Measurements from ENCODE around the gene FAM240A.
"Not testable (repeated sequence)": the region's sequence is repeated elsewhere in the genome, so short reads cannot be mapped to it uniquely, and the experiment has no call there.

FAM240A gene

GRCh38 chr3:46587268-46587667 lies 25.1 kb upstream of the FAM240A start:
- DNase-seq: not testable (repeated sequence)

DNA sequence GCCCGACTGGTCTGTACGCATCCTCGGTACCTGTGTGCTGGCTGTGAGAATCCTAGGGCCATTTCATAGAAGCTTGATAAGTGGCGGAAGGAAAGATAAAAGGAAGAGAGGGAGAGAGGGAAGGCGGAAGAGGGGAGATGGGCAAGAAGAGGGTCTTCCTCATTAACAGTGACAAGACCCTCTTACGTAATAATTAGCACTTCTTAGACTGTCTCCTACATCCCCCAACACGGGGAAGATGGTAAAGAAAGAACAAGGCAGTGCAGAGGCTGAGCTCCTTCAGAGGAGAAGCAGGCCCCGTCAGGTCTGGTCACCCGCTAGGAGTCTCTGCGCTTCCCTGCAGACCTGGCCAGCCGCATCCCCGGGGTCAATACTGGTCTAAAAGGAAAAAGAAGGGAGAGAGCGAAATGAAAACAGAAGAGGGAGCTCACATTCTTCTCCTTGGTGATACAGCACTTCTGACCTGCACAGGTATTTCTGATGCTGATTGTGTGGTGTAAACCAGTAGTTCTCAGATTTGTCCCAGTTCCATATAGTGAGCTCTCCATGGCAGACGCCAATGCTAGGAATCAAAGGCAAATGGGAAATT lies 19.0 kb upstream of the FAM240A start:
- no peak for DNase-seq

DNA sequence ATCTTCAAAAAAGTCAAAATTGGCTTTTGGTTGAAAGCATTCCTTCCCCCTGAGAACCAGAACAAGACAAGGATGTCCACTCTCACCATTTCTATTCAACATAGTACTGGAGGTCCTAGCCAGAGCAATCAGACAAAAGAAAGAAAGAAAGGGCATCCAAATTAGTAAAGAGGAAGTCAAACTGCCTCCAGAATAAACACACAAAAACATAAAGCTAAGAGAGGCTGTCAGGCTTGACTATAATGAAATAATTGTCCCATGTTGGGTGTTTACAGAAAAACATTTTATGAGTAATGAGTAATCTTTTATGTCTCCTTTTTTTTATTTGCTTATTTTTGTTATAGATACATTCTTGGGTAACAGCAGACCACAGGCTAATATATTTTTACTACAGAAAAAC lies 18.3 kb upstream of the FAM240A start:
- no peak for DNase-seq

GRCh38 chr3:46594723-46595122 lies 17.6 kb upstream of the FAM240A start:
- DNase-seq: no peak

DNA sequence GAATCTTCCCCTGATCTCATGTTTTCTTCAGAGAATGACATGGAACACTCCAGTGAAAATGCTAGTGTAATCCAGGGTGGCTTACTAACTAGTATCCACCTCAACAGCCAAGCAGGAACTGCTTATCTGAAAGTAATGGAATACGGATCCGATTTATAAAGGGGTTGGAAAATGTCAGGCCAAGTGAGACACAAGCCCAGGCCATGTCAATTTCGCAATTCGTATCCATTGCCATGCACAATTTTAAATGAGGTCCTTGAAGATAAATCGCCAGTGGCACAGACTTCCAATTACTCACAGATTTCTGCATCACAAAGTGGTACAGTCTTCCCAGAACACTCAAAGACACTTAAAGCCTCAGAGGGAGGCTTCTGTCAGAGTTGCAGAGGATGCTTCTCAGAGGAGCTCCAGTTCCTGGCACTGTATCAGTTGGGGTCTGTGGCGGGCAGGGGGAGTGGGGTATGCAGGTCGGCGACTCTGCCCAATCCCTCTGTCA lies 16.5 kb upstream of the FAM240A start:
- DNase-seq: no peak

DNA sequence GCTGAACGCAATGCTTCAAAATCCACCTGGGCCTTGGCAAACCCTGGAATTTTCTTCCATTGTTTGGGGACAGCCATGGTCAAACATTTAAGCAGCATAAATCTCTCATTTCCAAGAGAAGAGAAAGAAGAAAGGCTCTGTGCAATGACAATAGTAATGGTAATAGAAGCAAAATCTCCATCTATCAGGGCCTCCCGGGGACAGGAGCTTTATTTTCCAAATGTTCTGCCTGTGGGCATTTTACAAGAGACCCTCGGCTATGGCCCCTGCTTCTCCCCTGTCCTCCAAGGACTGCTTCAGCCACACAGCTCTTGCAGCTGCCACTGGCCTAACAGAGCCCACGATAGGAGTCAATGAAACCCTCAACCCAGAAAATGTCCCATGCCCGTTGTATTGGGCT lies 12.7 kb upstream of the FAM240A start:
- no peak for DNase-seq

DNA sequence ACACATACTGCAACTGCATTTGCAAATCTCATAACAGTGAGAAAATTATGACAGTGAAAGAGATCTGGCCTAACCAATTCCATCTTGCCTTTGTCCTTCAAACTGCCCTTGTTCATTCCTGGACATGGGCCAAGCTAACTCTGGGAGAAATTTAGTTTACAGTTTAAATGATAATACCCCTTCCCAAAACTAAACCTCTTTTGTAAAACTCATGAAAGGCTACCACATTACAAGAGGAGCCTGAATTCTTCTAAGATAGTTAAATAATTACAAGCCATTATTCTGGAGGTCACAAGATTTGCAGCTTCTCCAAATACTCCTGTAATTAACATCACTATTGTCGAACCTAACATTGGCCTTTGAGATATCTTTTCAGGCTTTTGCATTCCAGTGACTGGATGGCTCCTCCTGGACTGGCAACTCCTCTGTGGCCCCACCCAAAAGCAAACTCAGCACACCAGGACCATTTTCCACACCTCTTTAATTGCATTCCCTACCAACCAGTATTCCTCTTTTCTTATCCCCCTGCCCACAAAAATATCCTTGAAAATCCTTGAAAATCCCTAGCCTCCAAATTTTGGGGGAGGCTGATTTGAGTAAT lies 8.8 kb upstream of the FAM240A start:
- DNase-seq: no peak

- DNase-seq: no peak
These were observed 8.2 kb upstream of the FAM240A start for GRCh38 chr3:46604127-46604526.

DNA sequence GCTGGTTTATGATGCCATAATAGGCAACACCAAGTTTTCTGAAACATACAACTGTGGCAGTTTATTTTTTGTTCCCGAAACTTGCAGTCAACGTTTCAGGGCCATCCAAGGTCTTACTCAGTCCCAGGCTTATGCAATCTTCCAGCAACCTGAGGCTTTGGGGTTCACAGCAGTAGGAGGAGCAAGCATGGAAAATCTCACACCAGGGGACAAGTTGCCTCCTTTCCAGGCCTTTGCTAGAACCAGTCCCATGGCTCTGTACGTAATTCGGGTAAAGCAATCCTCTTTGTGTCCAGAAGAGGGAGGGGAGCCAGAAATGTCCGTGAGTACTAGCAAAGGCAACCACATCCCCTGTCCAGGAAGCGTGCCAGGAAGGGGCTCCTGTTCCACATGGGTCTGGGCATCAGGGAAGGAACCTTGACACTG lies 4.7 kb upstream of the FAM240A start:
- DNase-seq: no peak

GRCh38 chr3:46609212-46609721 lies 3.1 kb upstream of the FAM240A start:
- DNase-seq: no peak

DNA sequence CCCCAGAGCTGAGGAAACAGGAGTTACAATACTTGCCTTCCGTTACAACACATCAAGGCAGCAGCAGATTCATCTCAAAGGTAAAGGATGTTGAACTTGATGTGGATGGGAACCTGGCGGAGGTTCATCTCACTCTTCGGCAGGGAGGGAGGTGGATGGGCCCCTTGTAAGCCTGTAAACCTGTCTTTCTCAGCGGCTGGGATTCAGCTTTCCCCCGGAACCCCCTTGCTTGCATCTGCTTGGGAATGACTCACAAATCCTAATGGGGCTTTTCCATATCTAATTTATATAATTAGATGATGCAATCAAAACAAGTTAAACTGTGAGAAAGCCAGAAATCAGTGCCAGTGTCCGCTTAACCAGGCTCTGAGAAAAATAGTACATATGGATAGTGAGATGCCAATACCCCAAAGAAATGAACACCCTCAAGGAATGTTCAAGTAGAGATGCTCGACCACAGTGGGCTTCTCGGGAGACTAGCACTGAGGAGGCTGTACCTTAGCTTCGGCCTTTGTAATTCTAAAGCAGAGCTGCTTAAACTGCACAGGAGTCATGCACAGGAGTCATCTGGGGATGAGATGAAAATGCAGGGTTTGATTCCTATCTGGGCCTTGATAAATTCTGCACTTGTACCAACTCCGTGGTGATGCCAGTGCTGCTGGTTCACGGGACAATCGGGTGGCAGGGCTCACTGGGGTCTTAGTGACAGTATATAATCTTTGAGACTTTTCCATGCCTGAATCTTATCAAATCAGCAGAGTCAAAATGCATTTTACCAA lies 2.2 kb upstream of the FAM240A start:
- no peak for DNase-seq

GRCh38 chr3:46613313-46614005 lies 1.1 kb downstream of the FAM240A start:
- no peak for DNase-seq

DNA sequence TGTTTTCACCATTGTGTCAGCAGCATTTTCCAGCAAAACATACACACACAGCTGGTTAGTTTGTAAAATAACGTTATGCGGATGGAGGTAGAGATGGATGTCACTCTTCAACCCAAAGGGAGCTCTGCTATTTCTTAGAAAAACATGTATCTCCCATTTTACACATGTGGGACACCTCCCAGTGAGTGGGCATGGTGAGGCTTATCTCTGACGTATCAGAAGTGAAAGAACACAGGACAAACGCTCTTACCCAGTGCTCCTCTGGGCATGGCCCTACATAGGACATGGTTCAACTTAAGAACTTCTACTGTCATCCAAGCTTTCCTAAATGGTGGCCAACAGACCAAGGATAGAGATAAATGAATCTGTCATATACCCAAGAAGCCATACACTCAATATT lies 2.1 kb downstream of the FAM240A start:
- no peak for DNase-seq

- no peak for DNase-seq
These were observed 2.9 kb downstream of the FAM240A start for GRCh38 chr3:46615050-46615775.

DNA sequence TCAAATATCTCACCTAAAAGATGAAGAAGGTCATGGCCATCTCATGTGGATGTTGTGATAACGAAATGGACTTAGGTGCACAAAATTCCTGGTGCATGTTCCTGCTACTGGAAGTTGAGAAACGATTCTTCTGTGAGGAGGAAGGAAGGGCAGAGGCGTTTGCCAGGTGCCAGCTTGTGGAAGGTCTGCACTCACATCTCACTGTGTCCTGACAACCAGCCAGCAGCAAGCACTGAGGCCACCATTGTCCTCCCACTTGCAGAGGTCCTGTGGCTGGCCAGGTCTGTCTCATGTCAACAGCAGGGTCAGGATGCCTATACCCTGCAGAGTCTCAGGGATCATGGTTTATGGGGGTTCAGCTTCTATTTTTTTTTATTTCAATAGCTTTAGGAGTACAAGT lies 3.7 kb downstream of the FAM240A start:
- no peak for DNase-seq

GRCh38 chr3:46617941-46618340 lies 5.6 kb downstream of the FAM240A start:
- DNase-seq: no peak

DNA sequence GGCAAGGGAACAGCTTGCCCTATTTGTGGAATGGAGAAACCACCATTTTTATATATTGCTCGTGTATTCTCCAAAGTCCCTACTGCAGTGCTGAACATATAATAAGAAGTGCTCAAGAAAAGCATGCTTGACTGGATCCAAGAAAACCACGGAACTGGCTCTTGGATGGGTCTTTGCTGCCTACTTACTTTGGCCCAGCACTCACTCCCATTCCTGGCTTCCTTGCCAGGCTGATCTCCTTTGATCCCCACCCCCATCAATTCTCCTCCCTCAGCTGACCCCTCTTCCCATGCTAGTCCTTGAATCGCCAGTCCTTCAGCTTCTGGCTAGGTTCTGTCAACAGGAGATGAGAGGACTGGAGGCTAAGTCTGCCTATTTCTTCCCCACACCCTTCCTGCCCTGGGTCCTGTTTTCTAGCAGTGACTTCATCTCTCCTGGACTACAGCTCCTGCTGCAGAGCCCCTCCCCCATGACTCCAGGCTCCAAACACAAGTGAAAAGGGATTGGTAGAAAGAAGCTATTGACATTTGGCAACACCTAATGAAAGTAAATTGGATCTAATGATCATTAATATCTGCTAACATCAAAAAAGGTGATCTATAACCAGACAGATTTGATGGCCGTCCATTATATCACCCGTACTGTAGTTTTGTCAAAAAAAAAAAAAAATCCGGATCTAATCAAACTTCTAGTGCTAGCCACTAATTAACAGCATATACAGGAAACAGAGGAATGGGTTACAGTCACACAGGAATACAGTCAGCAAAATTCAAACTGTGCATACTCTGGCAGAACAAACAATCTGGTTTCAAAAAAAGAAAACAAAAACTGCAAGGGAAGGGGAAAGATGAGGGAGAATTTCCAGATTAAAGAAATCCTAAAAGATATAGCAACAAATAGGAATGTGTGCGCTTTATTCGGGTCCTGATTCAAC lies 7.8 kb downstream of the FAM240A start:
- no peak for DNase-seq

DNA sequence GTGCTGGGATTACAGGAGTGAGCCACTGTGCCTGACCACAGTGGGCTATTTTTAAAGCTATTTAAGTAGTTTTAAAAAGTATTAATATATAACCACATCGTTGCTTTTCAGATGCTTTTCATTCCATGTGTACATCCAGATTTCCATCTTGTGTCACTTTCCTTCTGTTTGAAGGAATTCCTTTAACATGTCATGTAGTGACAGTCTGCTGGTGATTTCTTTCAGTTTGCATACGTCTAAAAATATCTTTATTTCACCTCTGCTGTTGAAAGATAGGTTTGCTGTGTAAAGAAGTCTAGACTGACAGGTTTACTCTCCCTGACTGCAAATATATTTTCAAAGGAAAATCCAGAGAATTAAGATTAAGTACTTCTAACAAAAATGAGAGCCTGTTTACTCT lies 12.2 kb downstream of the FAM240A start:
- no peak for DNase-seq

GRCh38 chr3:46624975-46625490 lies 12.7 kb downstream of the FAM240A start:
- no peak for DNase-seq

- DNase-seq: no peak
These were observed 13.7 kb downstream of the FAM240A start for GRCh38 chr3:46626039-46626438.

DNA sequence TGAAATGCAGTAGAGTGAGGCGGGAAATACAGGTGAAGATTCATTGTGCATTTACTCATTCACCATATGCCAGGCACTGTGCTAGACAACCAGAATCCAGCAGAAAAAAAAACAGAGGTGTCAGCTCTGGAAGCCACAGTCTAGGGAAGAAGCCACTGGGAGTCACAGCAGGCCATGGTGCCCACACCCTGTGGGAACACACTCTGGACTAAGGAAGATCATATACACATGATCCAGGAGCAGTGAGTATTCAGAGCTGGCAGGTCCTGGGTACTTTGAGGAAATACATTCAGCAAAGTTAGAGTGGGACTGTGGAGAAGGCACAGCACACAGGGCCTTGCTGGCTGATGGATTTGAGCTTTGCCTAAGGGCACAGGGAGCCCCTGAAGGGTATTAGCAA lies 14.8 kb downstream of the FAM240A start:
- DNase-seq: no peak

All from activated CD4-positive, alpha-beta T cell treated with anti-CD3 and anti-CD28 coated beads, Interleukin-2, Interleukin-6, amounts not matched to agents 100 ng/mL and 50 ng/mL, durations not matched to agents 16 hours and 8 hours (primary cell).